Activated CD8-positive, alpha-beta memory T cell treated with anti-CD3 and anti-CD28 coated beads for 36 hours (primary cell): Measurements from ENCODE around the gene PFKL. TPM values are rescaled to one million over a fixed set of nuclear protein-coding genes. Genes with fewer than 3 reads are reported as not detected.

Experiments
- CTCF ChIA-PET: fragments of 350-600 bp; sonication (Branson Sonifier 250); formaldehyde crosslinking; loops from one replicate; lab custom pipeline; 2021; ENCODE audit warnings: antibody characterized with exemption; lab: Charles Lee
- POLR2A ChIA-PET: fragments of 350-600 bp; sonication (Branson Sonifier 250); formaldehyde crosslinking; loops from one replicate; lab custom pipeline; 2021; ENCODE audit warnings: antibody characterized with exemption; lab: Charles Lee
- total RNA-seq, 2 experiments: library from RNA; stranded (reverse); gene quantifications; one replicate each; pipeline ENCODE4 v1.2.3, GENCODE V29; 2021

Gene PFKL
- total RNA-seq, 2 experiments from 2014 or later: 151 to 164 TPM

GRCh38 chr21:44365251-44365966, 65.6 kb downstream of the PFKL start:
- ChIA-PET CTCF (no interaction called here), POLR2A (no interaction called here)

GRCh38 chr21:44365967-44366585, 66.2 kb downstream of the PFKL start:
- CTCF ChIA-PET: no interaction called here
- POLR2A ChIA-PET: no interaction called here

- ChIA-PET POLR2A (no interaction called here), CTCF (no interaction called here)
Measured at GRCh38 chr21:44366586-44367211, 66.8 kb downstream of the PFKL start.

- POLR2A ChIA-PET: no interaction called here
- CTCF ChIA-PET: no interaction called here
Measured at GRCh38 chr21:44368711-44369446, 69.0 kb downstream of the PFKL start.

GRCh38 chr21:44370027-44370735, 70.3 kb downstream of the PFKL start:
- ChIA-PET CTCF (no interaction called here), POLR2A (no interaction called here)

- ChIA-PET POLR2A (no interaction called here), CTCF (no interaction called here)
Measured at GRCh38 chr21:44370786-44371410, 71.0 kb downstream of the PFKL start.

- CTCF ChIA-PET: no interaction called here
Measured at GRCh38 chr21:44371596-44371995, 71.7 kb downstream of the PFKL start.

GRCh38 chr21:44372616-44373015, 72.8 kb downstream of the PFKL start:
- CTCF ChIA-PET: no interaction called here
- POLR2A ChIA-PET: no interaction called here

More at GRCh38 chr21:44371596-44371995, 71.7 kb downstream of the PFKL start:
- POLR2A ChIA-PET: no interaction called here

GRCh38 chr21:44374601-44375280, 74.9 kb downstream of the PFKL start:
- POLR2A ChIA-PET: no interaction called here

GRCh38 chr21:44375281-44375651, 75.4 kb downstream of the PFKL start:
- ChIA-PET CTCF (no interaction called here), POLR2A (no interaction called here)

More at GRCh38 chr21:44374601-44375280, 74.9 kb downstream of the PFKL start:
- CTCF ChIA-PET: no interaction called here

GRCh38 chr21:44375761-44376241, 75.9 kb downstream of the PFKL start:
- ChIA-PET POLR2A (no interaction called here), CTCF (no interaction called here)

GRCh38 chr21:44376606-44377005, 76.8 kb downstream of the PFKL start:
- POLR2A ChIA-PET: no interaction called here
- CTCF ChIA-PET: no interaction called here

Other genes with a start within 250 kb of the PFKL start
- gene PWP2, start 192.7 kb upstream of the PFKL start, total RNA-seq: 10 to 100 TPM; 15.4 to 18.4 TPM
- 10 to 100 TPM; 10.5 to 11.8 TPM for gene GATD3, start 166.4 kb upstream of the PFKL start, total RNA-seq
- gene ICOSLG, start 59.1 kb upstream of the PFKL start, total RNA-seq: 1 to 10 TPM; 1.2 to 1.4 TPM
- not detected for gene DNMT3L, start 38.2 kb upstream of the PFKL start, total RNA-seq
- not detected for gene AIRE, start 14.2 kb upstream of the PFKL start, total RNA-seq
- gene CFAP410, start 39.3 kb downstream of the PFKL start, total RNA-seq: 10 to 100 TPM; 15.4 to 16.1 TPM
- gene TRPM2, start 53.6 kb downstream of the PFKL start, total RNA-seq: 1 to 10 TPM; 6.5 to 6.8 TPM
- gene LRRC3, start 155.5 kb downstream of the PFKL start, total RNA-seq: 1 to 10 TPM; 1.0 TPM
- gene KRTAP10-1, start 240.1 kb downstream of the PFKL start, total RNA-seq: not detected